ENCODE results near the gene MAP2K3.
"Not testable (repeated sequence)": the region's sequence is repeated elsewhere in the genome, so short reads cannot be mapped to it uniquely, and the experiment has no call there.

Gene MAP2K3

GRCh38 chr17:21297597-21297996 is 13.1 kb downstream of the MAP2K3 start:
- no peak for DNase-seq

GRCh38 chr17:21298056-21298982 is 13.8 kb downstream of the MAP2K3 start:
- no peak for DNase-seq

- no peak for DNase-seq
Measured at GRCh38 chr17:21298983-21299519, 14.5 kb downstream of the MAP2K3 start.

DNA sequence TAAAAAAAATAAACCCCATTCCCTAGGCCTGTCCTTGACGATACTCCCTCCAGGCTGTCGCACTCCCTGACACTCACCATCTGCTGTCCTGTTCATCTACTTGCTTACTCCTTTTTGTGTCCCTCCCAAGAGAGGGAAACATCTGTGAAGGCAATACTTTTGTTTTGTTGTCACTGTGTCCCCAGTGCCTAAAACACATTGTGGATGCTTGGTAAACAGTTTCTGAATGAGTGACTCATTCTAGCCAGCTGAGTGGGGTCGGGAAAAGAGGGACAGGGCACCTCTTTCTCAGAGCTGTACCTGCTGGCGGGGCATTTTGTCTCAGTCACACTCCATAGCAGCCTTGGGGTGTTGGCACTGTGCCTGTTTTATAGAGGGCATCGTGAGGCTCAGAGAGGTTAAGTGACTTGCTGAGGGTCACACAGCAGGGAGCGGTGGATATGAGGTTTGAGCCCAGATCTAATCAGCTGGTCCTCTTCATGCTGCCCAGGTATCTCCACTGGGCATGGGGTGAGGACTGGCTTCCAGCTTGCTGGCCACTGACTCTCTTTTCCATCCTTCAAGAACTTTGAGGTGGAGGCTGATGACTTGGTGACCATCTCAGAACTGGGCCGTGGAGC is 15.6 kb downstream of the MAP2K3 start:
- no peak for DNase-seq

- no peak for DNase-seq
Measured at GRCh38 chr17:21300601-21301571, 16.4 kb downstream of the MAP2K3 start.

DNA sequence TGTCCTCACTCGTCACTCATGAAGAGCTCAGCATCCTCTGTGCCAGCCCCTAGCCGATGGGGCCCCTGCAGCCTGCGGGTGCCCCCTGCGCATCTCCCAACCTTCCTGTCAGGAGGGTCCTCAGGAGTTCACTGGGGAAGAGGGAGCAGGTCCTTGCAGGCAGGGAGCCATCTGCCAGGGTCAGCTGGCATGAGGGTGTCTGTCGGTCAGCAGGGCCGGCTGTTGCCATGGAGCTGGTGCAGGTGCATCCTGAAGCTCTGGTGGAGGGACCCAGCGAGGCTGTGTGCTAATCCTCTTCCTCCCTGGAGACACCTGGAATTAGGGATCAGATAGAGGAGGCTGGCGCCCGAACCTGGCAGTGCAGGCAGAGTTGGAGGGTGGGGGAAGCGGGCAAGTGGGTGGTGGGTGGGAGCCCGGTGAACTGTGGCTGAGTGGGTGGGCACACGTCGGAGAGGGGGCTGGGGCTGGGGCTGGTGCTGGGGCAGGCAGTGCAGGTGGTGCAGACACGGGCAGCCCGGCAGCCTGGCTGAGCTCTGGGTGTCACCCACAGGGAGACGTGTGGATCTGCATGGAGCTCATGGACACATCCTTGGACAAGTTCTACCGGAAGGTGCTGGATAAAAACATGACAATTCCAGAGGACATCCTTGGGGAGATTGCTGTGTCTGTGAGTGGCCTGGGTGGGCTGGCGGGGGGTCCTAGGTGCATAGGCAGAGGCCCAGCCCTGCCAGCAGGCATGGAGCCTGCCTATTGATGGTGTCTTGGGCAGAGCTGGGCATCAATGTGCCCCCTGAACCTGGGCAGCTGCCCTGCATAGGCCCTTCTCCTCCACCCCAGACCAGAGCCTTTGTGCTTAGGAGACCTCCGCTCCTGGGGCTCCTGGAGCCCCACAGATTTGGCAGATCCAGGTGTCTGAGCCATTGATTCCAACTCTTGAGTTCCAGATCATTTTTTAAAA is 17.4 kb downstream of the MAP2K3 start:
- DNase-seq, result no peak

DNA sequence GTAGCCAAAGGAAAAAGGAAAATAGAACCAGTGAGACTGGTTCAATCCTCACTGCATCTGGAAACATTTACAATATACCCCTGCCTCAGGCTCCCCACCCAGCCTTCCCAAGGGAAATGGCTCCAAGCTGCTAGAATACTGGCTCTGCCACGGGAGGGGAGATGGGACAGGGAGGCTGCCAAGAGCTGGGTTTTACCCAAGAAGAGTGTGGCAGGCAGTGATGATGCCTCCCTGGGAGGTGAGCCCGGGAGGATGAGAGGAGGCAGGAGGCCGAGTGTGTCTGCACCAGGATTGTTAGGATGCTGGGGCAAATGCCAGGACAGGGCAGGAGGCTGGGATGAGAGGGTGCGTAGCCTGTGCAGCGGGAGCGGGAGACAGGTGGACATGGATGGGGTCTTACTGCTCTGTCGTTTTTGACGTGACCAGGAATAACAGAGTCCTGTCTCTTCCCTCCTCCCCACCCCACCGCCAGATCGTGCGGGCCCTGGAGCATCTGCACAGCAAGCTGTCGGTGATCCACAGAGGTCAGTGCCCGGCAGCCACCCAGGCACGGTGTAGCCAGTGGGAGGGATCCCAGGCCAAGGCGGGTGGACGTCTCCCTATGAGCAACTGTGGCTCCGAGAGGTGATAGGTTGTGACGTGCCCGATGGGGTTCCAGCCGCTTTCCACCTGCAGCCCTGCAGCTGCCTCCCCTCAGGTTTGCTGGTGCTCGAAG is 18.4 kb downstream of the MAP2K3 start:
- no peak for DNase-seq

DNA sequence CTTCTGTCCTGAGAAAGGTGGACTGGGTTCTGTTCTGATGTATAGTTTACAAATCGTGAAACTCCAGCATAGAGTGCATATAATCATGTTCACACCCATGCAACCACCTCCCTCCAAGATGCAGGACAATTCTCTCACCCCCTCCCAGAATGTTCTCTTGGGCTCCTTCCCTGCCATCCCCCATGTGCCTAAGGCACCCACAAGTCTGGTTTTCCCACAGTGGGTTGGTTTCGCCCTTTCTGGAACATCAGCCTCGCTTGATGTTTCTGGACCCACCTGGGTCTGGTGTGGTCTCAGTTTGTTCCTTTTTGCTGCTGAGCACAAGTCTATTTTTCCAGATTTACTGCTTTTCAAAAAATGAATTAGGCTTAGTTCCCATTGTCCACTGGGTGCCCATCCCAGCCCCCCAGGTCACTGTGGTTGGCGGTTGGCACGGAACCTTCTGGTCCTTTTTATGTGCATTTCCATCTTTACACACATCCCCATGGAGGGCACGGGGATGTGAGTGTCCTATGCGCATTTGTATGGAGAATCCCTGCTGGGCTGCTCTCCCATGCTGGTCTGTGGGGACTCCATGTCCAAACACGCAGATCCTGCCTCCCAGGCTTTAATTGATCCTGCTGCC is 19.0 kb downstream of the MAP2K3 start:
- no peak for DNase-seq

- no peak for DNase-seq
Measured at GRCh38 chr17:21304091-21304490, 19.6 kb downstream of the MAP2K3 start.

DNA sequence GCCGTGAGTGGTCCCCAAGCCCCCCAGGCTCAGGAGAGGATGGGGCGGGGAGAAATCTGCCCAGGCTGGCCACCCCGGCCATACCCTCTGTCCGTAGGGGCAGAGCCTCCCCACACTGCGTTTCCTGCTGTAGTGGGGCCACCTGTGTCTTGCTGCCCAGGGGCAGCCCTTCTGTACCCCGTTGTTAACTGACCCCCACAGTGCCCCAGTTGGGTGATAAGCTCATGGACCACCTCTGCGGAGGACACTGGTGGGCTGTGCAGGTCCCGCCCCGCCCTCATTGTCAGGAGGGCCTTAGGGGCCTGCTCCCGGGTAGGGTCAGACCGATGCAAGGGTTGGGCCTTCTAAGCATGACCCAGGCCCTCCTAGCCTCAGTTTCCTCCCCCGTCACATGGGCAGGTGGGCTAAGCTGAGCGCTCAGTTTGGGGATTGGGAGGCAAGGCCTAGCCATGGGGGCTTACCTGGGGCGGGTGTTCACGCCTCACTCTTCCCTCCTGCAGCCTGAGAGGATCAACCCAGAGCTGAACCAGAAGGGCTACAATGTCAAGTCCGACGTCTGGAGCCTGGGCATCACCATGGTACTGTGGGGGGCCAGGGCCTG is 20.1 kb downstream of the MAP2K3 start:
- not testable (repeated sequence) for DNase-seq

- not testable (repeated sequence) for DNase-seq
Measured at GRCh38 chr17:21305431-21306180, 21.1 kb downstream of the MAP2K3 start.

DNA sequence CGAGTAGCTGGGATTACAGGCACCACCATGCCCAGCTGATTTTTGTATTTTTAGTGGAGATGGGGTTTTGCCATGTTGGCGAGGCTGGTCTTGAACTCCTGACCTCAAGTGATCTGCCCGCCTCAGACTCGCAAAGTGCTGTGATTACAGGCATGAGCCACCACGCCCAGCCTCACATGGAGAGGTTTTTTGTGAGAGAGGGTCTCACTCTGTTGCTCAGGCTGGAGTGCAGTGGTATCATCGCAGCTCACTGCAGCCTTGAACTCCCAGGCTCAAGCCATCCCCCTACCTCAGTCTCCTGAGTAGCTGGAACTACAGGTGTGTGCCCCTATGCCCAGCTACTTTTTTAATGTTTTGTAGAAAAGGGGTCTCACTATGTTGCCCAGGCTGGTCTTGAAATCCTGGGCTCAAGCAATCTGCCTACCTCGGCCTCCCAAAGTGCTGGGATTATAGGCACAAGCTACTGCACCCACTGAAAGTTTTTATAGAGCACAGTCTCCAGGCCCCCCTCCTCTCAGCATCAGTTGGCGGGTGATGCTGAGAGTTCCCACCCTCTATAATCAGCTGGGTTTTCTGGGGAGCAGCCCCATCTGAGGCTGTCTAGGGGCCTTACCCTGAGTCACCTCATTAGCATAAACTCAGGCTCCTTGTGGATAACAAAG is 22.2 kb downstream of the MAP2K3 start:
- DNase-seq, result not testable (repeated sequence)

GRCh38 chr17:21307273-21307625 is 22.7 kb downstream of the MAP2K3 start:
- DNase-seq, result not testable (repeated sequence)

DNA sequence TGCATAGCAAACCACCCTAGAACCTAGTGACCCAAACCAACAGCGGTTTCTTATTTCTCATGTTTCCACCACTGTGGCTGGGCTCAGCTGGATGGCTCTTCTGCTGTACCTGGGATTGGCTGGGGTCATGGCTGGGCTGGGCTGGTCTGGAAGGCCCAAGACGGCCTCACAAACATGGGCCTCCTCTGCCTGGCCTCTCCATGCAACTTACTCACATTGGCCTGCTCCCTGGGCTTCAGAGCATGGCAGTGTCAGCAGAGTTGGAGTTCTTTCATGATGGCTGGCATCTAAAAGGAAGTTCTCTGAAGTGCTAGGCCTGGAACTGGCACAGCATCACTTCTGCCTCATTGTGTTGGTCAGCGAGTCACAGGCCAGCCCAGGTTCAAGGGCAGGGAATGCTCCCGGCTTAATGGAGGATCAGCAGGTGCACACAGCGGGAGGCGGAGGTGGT is 24.4 kb downstream of the MAP2K3 start:
- not testable (repeated sequence) for DNase-seq

GRCh38 chr17:21310061-21310765 is 25.7 kb downstream of the MAP2K3 start:
- DNase-seq, result not testable (repeated sequence)

DNA sequence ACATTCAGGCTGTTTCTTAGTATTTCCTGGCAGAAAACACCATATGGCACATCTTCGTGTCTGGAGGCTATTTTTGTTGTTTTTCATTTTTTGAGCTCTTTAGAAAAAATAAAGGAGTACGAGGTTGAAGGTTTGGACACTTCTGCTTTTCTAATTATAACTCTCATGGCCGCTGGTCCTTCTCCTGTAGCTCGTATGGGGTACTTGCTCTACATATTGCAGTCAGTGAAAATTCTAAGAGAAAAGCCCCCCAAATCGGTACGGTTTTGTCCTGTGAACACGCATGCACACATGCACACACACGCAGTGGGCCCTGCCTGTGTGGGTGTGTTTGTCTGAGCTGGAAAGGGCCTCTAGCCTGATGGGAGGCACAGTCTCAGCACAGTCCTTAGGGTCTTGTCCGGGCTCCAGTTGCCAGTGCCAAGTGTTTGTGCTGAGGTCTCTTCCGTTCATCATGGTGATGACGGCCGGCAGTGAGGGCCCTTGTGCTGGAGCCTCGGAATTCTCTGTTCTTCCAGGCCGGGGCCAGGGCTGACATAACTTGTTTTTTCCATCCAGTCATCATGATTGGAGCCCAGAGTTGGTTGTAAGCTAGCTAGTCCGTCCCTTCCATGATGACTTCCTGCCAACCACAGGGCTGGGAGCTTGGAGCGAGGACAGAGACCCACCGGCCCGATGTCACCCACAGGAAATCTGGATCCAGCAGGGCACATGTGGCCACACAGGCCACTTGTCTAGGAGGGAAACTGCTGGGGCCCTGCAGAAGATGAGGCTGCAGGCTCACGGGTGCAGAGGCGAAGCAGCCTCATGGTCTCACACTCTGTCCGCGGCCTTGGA is 26.5 kb downstream of the MAP2K3 start:
- DNase-seq, result peak; percentile 34

GRCh38 chr17:21313320-21313719 is 28.8 kb downstream of the MAP2K3 start:
- DNase-seq, result no peak
